ENCODE data around the gene SHISA6.

Gene SHISA6

GRCh38 chr17:11240841-11241610, at the start of gene SHISA6:
Gene SHISA6 (plus strand): TSS chr17:11241213.
- no peak for DNase-seq

- DNase-seq = no peak
These were observed 45.2 kb upstream of the SHISA6 start for GRCh38 chr17:11195801-11196200.

- no peak for DNase-seq
These were observed 36.0 kb upstream of the SHISA6 start for GRCh38 chr17:11204991-11205390.

GRCh38 chr17:11205659-11206058, 35.4 kb upstream of the SHISA6 start:
- DNase-seq = no peak

- no peak for DNase-seq
These were observed 31.1 kb upstream of the SHISA6 start for GRCh38 chr17:11209906-11210305.

- DNase-seq = no peak
These were observed 28.2 kb upstream of the SHISA6 start for GRCh38 chr17:11212792-11213191.

GRCh38 chr17:11216976-11217375, 24.0 kb upstream of the SHISA6 start:
- DNase-seq = no peak

- no peak for DNase-seq
These were observed 19.8 kb upstream of the SHISA6 start for GRCh38 chr17:11221196-11221595.

GRCh38 chr17:11221721-11222120, 19.3 kb upstream of the SHISA6 start:
- DNase-seq = no peak

GRCh38 chr17:11238705-11239104, 2.3 kb upstream of the SHISA6 start:
- no peak for DNase-seq

GRCh38 chr17:11239379-11239970, 1.5 kb upstream of the SHISA6 start:
- no peak for DNase-seq

- no peak for DNase-seq
These were observed 772 bp upstream of the SHISA6 start for GRCh38 chr17:11240041-11240840.

GRCh38 chr17:11241611-11242226, 706 bp downstream of the SHISA6 start:
- DNase-seq = no peak

- no peak for DNase-seq
These were observed 1.4 kb downstream of the SHISA6 start for GRCh38 chr17:11242411-11242810.

- no peak for DNase-seq
These were observed 3.8 kb downstream of the SHISA6 start for GRCh38 chr17:11244776-11245175.

GRCh38 chr17:11245187-11245586, 4.2 kb downstream of the SHISA6 start:
- no peak for DNase-seq

GRCh38 chr17:11245791-11246190, 4.8 kb downstream of the SHISA6 start:
- DNase-seq = no peak

- DNase-seq = no peak
These were observed 9.1 kb downstream of the SHISA6 start for GRCh38 chr17:11250161-11250560.

- no peak for DNase-seq
These were observed 10.6 kb downstream of the SHISA6 start for GRCh38 chr17:11251561-11252107.

- DNase-seq = no peak
These were observed 11.1 kb downstream of the SHISA6 start for GRCh38 chr17:11252146-11252545.

GRCh38 chr17:11256877-11257276, 15.9 kb downstream of the SHISA6 start:
- DNase-seq = no peak

GRCh38 chr17:11264183-11264871, 23.3 kb downstream of the SHISA6 start:
- no peak for DNase-seq
